Heart right ventricle (tissue), 16 donors: Measurements from ENCODE around the gene SATB2. TPM values are rescaled to one million over a fixed set of nuclear protein-coding genes. Genes with fewer than 3 reads are reported as not detected.

Experiments
- ATAC-seq, 8 donors: fragments of 200-7000 bp; cut with Tn5 transposase; one replicate each; pipeline ENCODE4 v1.9.1; 2020; ENCODE audit warnings: mild to moderate bottlenecking in 8 of 8, moderate library complexity in 8 of 8, moderate number of reproducible peaks in 1 of 8
- DNase-seq, 2 donors: peaks; one replicate each; pipeline ENCODE4 v3.0.0-alpha.2; 2020
- H3K27ac ChIP-seq, 10 donors: fragments of 200-600 bp; sonication (generic) in 2 of 10; one replicate each; pipeline versions ENCODE4 v1.5.0 to v1.8.0; 2020 to 2022; ENCODE audit warnings: mild to moderate bottlenecking in 3 of 10
- H3K27me3 ChIP-seq, 7 donors: fragments of 200-600 bp; one replicate each; pipeline ENCODE4 v1.8.0; 2021 to 2022; ENCODE audit warnings: mild to moderate bottlenecking in 2 of 7
- H3K36me3 ChIP-seq, 9 donors: fragments of 200-600 bp; sonication (generic) in 1 of 9; one replicate each; pipeline versions ENCODE4 v1.5.0 to v1.8.0; 2020 to 2022; ENCODE audit warnings: mild to moderate bottlenecking in 2 of 9
- H3K4me1 ChIP-seq, 9 donors: fragments of 200-600 bp; sonication (generic) in 1 of 9; one replicate each; pipeline versions ENCODE4 v1.5.0 to v1.8.0; 2020 to 2022; ENCODE audit warnings: mild to moderate bottlenecking in 4 of 9
- H3K4me3 ChIP-seq, 10 donors: fragments of 200-600 bp; sonication (generic) in 2 of 10; one replicate each; pipeline versions ENCODE4 v1.5.0 to v1.8.0; 2020 to 2022; ENCODE audit warnings: mild to moderate bottlenecking in 7 of 10, moderate library complexity in 2 of 10
- H3K9me3 ChIP-seq, 11 donors: fragments of 200-600 bp in 10 of 11; sonication (generic) in 2 of 11; one replicate each; pipeline versions ENCODE4 v1.5.0 to v1.8.0; 2013 to 2022; ENCODE audit warnings: mild to moderate bottlenecking in 2 of 11, control low read depth in 1 of 11, moderate library complexity in 1 of 11
- WGBS, 2 donors: extraction: QIAGEN DNeasy Blood & Tissue Kit; methylation state at CpG; one replicate each; pipeline ENCODE4 v1.1.7; 2013; ENCODE audit warnings: inconsistent platforms in 1 of 2; 5-methylcytosine and 5-hydroxymethylcytosine counted together
- intact Hi-C, 10 donors: fragments of 100-400 bp; cut with DNase I; formaldehyde crosslinking; loops; one replicate each; pipeline versions ENCODE4 v1.11.1 to v1.14.2; 2022
- polyA plus RNA-seq, 2 donors: library from polyadenylated mRNA; stranded (reverse); fragments of 200-250 nt; gene quantifications; one replicate each; pipeline ENCODE4 v1.2.3, GENCODE V29; 2013
- total RNA-seq, 10 donors: library from RNA; stranded (reverse); fragmentation: NEBNext Ultra II Directional in 3 of 10; extraction: Animal tissue kit (Norgen Biotek cat#: 25700) in 3 of 10; gene quantifications; one replicate each; pipeline versions ENCODE4 v1.2.1 to v1.2.4, GENCODE V29; 2021 to 2023
- TF ChIP-seq, protein P1 (sequence below), 9 donors: fragments of 200-600 bp; sonication (generic) in 2 of 9; IDR thresholded peaks; one replicate each; pipeline versions ENCODE4 v1.5.0 to v1.8.0; 2021 to 2022; ENCODE audit warnings: antibody characterized with exemption in 9 of 9, mild to moderate bottlenecking in 5 of 9, moderate library complexity in 1 of 9
- donor health status: Arrhythmogenic right ventricular cardiomyopathy.
- donor health status: ischemic (EF 13 %, LVEDD 7.1; RV severe dilation, severe dysfunction).
- donor health status: healthy with polysubstance abuse.
- donor health status: DM: no; HTN: yes; CAD: no.
- donor health status: DM: no; HTN: no; CAD: no.
- donor health status: ischemic (EF 25% LVEDD 6.9; RV normal size, moderate dysfunction).
- donor health status: ischemic (EF 25% LVEDD 5.7; RV mildly dilated, moderate dysfunction).
- donor health status: healthy.
- donor health status: DM: yes; HTN: yes; CAD: no.
- donor health status: Ischemic cardiomyopathy.
- donor health status: ischemic (EF 35%, LVEDD 5.7; RV mildly dilated, moderate dysfunction).
- donor health status: nonischemic (EF 11% LVEDD 7.7; RV severe dilation, severe dysfunction).
- donor health status: DM: yes; HTN: yes; CAD: no.
- donor health status: PGD.
- donor health status: ischemic (EF 29% LVEDD 5.4; RV normal size, mild dysfunction).
- donor health status: nonischemic (EF 23%, LVEDD 6.1; RV moderate dilation, normal function).

Gene SATB2
- total and polyA plus RNA-seq, 12 donors: 0.29 to 2.3 (median 0.70) TPM

DNA sequence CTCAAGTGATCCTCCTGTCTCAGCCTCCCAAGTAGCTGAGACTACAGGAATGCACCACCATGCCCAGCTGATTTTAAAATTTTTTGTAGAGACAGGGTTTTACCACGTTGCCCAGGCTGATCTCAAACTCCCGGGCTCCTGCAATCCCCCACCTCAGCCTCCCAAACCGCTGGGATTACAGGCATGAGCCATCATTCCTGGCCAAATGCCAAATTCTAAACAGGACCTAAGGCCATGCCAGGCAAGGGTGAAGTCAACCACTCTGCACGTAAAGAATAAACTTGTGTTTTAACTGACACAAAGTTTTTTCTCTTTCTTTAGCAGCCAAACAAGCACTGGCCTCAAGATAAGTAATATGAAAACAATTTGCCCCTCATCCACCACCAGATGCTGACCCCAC is 37.4 kb upstream of the SATB2 start:
- intact Hi-C loops: loop anchor here in 1 of 10 donors (10.0 kb wide), 1 partner anchor 840 kb away; no protein-coding TSS in a partner anchor
- Histone ChIP-seq H3K27me3 (peaks cover 0 to 27% (median 0%) of the 10 kb centered on the region in 7 donors), H3K27ac (no peak overlapping the region), H3K36me3 (no peaks in the 10 kb centered on the region), H3K4me1 (no peaks in the 10 kb centered on the region), H3K9me3 (no peaks in the 10 kb centered on the region), H3K4me3 (no peak overlapping the region)
- DNase-seq (no peak), ATAC-seq (no peak)
- TF ChIP-seq, protein P1, sequence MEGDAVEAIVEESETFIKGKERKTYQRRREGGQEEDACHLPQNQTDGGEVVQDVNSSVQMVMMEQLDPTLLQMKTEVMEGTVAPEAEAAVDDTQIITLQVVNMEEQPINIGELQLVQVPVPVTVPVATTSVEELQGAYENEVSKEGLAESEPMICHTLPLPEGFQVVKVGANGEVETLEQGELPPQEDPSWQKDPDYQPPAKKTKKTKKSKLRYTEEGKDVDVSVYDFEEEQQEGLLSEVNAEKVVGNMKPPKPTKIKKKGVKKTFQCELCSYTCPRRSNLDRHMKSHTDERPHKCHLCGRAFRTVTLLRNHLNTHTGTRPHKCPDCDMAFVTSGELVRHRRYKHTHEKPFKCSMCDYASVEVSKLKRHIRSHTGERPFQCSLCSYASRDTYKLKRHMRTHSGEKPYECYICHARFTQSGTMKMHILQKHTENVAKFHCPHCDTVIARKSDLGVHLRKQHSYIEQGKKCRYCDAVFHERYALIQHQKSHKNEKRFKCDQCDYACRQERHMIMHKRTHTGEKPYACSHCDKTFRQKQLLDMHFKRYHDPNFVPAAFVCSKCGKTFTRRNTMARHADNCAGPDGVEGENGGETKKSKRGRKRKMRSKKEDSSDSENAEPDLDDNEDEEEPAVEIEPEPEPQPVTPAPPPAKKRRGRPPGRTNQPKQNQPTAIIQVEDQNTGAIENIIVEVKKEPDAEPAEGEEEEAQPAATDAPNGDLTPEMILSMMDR (IDR thresholded peaks at IDR 0.05): no peak
- 57 to 63% methylated on average over 4 of the region's 4 CpGs for WGBS, 2 donors

DNA sequence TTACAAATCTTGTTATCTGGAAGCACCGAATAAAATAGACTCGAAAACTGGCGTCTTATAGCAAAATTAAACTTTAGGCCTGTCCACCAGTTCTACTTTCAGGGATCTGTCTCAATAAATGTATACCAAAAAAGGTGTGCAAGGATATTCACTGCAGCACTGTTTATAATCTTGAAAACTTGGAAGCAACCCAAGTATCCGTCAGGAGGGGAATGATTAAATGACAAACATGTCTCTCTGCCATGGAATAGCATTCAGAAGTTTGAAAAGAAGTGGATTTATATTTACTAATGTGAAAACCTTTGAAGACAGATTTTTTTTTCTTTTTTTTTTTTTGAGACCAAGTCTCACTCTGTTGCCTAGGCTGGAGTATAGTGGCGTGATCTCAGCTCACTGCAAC is 32.3 kb upstream of the SATB2 start:
- Histone ChIP-seq H3K36me3 (no peaks in the 10 kb centered on the region), H3K4me1 (no peaks in the 10 kb centered on the region), H3K27me3 (peaks cover 0 to 45% (median 8%) of the 10 kb centered on the region in 7 donors), H3K4me3 (no peak overlapping the region), H3K27ac (no peak overlapping the region), H3K9me3 (no peaks in the 10 kb centered on the region)
- ATAC-seq (no peak), DNase-seq (no peak)
- 77 to 79% methylated on average over 5 of the region's 5 CpGs for WGBS, 2 donors
- intact Hi-C loops: loop anchor here in 1 of 10 donors (10.0 kb wide), 1 partner anchor 835 kb away; no protein-coding TSS in a partner anchor
- TF ChIP-seq, protein P1 (IDR thresholded peaks at IDR 0.05): no peak

DNA sequence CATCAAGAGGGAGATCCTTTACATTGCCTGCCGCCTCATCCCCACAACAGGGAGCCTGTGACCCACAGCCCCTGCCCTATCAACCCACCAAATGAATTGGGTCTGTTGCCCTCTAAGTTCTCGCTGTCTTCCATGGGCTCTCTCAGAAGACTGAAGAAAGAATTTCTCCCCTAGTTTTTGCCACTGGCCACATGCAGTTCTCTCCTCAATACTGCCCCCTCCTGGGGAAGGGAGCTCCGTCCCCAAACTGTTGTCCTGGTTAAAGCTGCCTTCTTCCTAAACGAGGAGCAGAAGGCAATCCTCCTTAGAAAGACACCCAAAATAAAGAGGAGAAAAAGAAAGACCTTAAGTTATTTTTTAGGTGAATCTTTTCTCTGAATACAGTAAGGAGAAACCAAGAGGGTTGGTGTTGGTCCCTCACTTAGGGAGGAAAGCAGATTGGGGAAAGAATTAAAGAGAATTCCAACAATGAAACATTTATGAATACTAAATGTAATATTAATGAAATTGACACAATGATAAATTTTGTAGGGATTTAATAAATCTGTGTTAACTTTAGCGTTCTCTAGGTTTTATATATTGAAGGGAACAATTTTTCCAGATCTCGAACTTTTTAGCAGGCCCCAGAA is 31.1 kb upstream of the SATB2 start:
- intact Hi-C loops: loop anchor here in 8 of 10 donors (5.0 to 10.0 kb wide), 4 partner anchors 246 to 1177 kb away; no protein-coding TSS in a partner anchor
- 39 to 46% methylated on average over 6 of the region's 6 CpGs for WGBS, 2 donors
- H3K4me1 ChIP-seq: no peaks in the 10 kb centered on the region
- H3K27me3 ChIP-seq: peaks cover 0 to 56% (median 8%) of the 10 kb centered on the region in 7 donors
- H3K27ac ChIP-seq: no peak overlapping the region
- no peaks in the 10 kb centered on the region for H3K9me3 ChIP-seq
- H3K36me3 ChIP-seq: no peaks in the 10 kb centered on the region
- TF ChIP-seq, protein P1 (IDR thresholded peaks at IDR 0.05): peak; percentile 23 to 75 (median 62)
- DNase-seq: peak in 1 of 2 donors; percentile 29
- no peak overlapping the region for H3K4me3 ChIP-seq
- no peak for ATAC-seq

GRCh38 chr2:199485732-199486335 is 28.1 kb upstream of the SATB2 start:
- intact Hi-C loops: loop anchor here in 8 of 10 donors (5.0 to 10.0 kb wide), 4 partner anchors 249 to 1174 kb away; no protein-coding TSS in a partner anchor
- Histone ChIP-seq H3K4me3 (no peak overlapping the region), H3K27ac (no peak overlapping the region), H3K9me3 (no peaks in the 10 kb centered on the region), H3K27me3 (peaks cover 0 to 83% (median 12%) of the 10 kb centered on the region in 7 donors), H3K36me3 (no peaks in the 10 kb centered on the region), H3K4me1 (no peaks in the 10 kb centered on the region)
- TF ChIP-seq, protein P1 (IDR thresholded peaks at IDR 0.05): peak in 7 of 9 donors; percentile 38 to 60 (median 55)
- WGBS, 2 donors: 14 to 19% methylated on average over 5 of the region's 5 CpGs
- ATAC-seq: peak in 1 of 8 donors; percentile 49
- peak; percentile 29 to 36 for DNase-seq
